Smooth muscle cell (in vitro differentiated cells): ENCODE measurements around the gene PRRX1. TPM values are rescaled to one million over a fixed set of nuclear protein-coding genes. Genes with fewer than 3 reads are reported as not detected.

Experiments used
- DNase-seq: peaks from one replicate; lab custom pipeline; 2025; ENCODE audit not compliant: unreplicated experiment; lab: John Stamatoyannopoulos, UW
- H2AFZ ChIP-seq: fragments of 200-600 bp; sonication (generic); 2 replicates; pipeline ENCODE4 v1.6.0; 2016; ENCODE audit warnings: antibody characterized with exemption, low read depth, mild to moderate bottlenecking
- H3F3A ChIP-seq: fragments of 200-600 bp; sonication (generic); 2 replicates; pipeline ENCODE4 v1.6.0; 2017; ENCODE audit warnings: antibody characterized with exemption, low read depth
- H3K27ac ChIP-seq: fragments of 200-600 bp; sonication (generic); 2 replicates; pipeline ENCODE4 v1.5.1; 2016; ENCODE audit warnings: low read depth, mild to moderate bottlenecking
- H3K27me3 ChIP-seq: fragments of 200-600 bp; sonication (generic); 2 replicates; pipeline ENCODE4 v1.6.1; 2016; ENCODE audit warnings: low read depth, mild to moderate bottlenecking
- H3K36me3 ChIP-seq: fragments of 200-600 bp; sonication (generic); 2 replicates; pipeline ENCODE4 v1.5.1; 2016; ENCODE audit warnings: low read depth
- H3K4me1 ChIP-seq: fragments of 200-600 bp; sonication (generic); 2 replicates; pipeline ENCODE4 v1.5.1; 2016; ENCODE audit warnings: low read depth
- H3K4me2 ChIP-seq: fragments of 200-600 bp; sonication (generic); 2 replicates; pipeline ENCODE4 v1.6.0; 2016; ENCODE audit warnings: mild to moderate bottlenecking
- H3K4me3 ChIP-seq: fragments of 200-600 bp; sonication (generic); 2 replicates; pipeline ENCODE4 v1.5.1; 2016; ENCODE audit warnings: mild to moderate bottlenecking
- H3K79me2 ChIP-seq: fragments of 200-600 bp; sonication (generic); 2 replicates; pipeline ENCODE4 v1.6.0; 2016; ENCODE audit warnings: low read depth, mild to moderate bottlenecking
- H3K9ac ChIP-seq: fragments of 200-600 bp; sonication (generic); 2 replicates; pipeline ENCODE4 v1.6.0; 2016; ENCODE audit warnings: low read depth
- H3K9me3 ChIP-seq: fragments of 200-600 bp; sonication (generic); replicated peaks from 2 replicates; pipeline ENCODE4 v1.5.1; 2016; ENCODE audit warnings: low read depth
- H4K20me1 ChIP-seq: fragments of 200-600 bp; sonication (generic); 2 replicates; pipeline ENCODE4 v1.6.0; 2016; ENCODE audit warnings: low read depth
- CTCF ChIP-seq: fragments of 200-600 bp; sonication (generic); IDR thresholded peaks from 2 replicates; pipeline ENCODE4 v1.5.1; 2017; ENCODE audit warnings: borderline replicate concordance, mild to moderate bottlenecking, antibody characterized with exemption; ENCODE audit not compliant: insufficient read depth, poor library complexity, severe bottlenecking
- WGBS: methylation state at CpG from one replicate; pipeline ENCODE4 v1.1.7; 2016; ENCODE audit warnings: low lambda C conversion rate; 5-methylcytosine and 5-hydroxymethylcytosine counted together
- polyA plus RNA-seq: library from polyadenylated mRNA; unstranded; fragments of >200 nt; fragmentation: Nextera tagmentation; extraction: Ambion mirVana; gene quantifications from 2 replicates; pipeline ENCODE4 v1.2.1, GENCODE V29; 2016
- total RNA-seq: library from RNA; depleted of rRNA; stranded (reverse); fragments of >200 nt; gene quantifications from 2 replicates; pipeline ENCODE4 v1.2.3, GENCODE V29; 2014

Gene PRRX1
- total and polyA plus RNA-seq, 2 experiments from 2014 or later, result 31.9 to 59.6 TPM

- 85% methylated on average over 2 of the region's 2 CpGs for WGBS
Observed at GRCh38 chr1:170672316-170672715, 8.4 kb downstream of the PRRX1 start.

GRCh38 chr1:170674239-170674638 is 10.3 kb downstream of the PRRX1 start:
- peak overlapping the region; percentile 47 for H3K27ac ChIP-seq
- peak overlapping the region; percentile 54 for H3K4me2 ChIP-seq
- H3K9ac ChIP-seq, result no peak overlapping the region

More at GRCh38 chr1:170672316-170672715, 8.4 kb downstream of the PRRX1 start:
- TF ChIP-seq CTCF, result no peak
- Histone ChIP-seq H3K4me3 (no peak overlapping the region), H3F3A (no peaks in the 10 kb centered on the region), H2AFZ (no peak overlapping the region), H3K27ac (no peak overlapping the region), H3K79me2 (peaks cover 96% of the 10 kb centered on the region), H3K27me3 (peaks cover 39% of the 10 kb centered on the region), H3K36me3 (no peaks in the 10 kb centered on the region), H3K9ac (no peak overlapping the region), H3K4me1 (peaks cover 21% of the 10 kb centered on the region), H3K4me2 (no peak overlapping the region), H4K20me1 (peaks cover 16% of the 10 kb centered on the region), H3K9me3 (no peaks in the 10 kb centered on the region)
- no peak for DNase-seq

GRCh38 chr1:170674986-170675385 is 11.1 kb downstream of the PRRX1 start:
- Histone ChIP-seq H3K9me3 (no peaks in the 10 kb centered on the region), H3K9ac (no peak overlapping the region), H2AFZ (no peak overlapping the region), H3F3A (no peaks in the 10 kb centered on the region), H3K36me3 (no peaks in the 10 kb centered on the region), H3K4me1 (peaks cover 3% of the 10 kb centered on the region), H3K27ac (peak overlapping the region; percentile 47), H3K27me3 (peaks cover 15% of the 10 kb centered on the region), H3K4me2 (peak overlapping the region; percentile 54), H4K20me1 (peaks cover 23% of the 10 kb centered on the region), H3K4me3 (no peak overlapping the region), H3K79me2 (peaks cover 95% of the 10 kb centered on the region)
- DNase-seq, result no peak
- WGBS, result 66% methylated on average over 1 of the region's 1 CpG
- no peak for TF ChIP-seq CTCF

More at GRCh38 chr1:170674239-170674638, 10.3 kb downstream of the PRRX1 start:
- Histone ChIP-seq H3F3A (no peaks in the 10 kb centered on the region), H3K4me1 (peaks cover 3% of the 10 kb centered on the region), H3K36me3 (no peaks in the 10 kb centered on the region), H3K9me3 (no peaks in the 10 kb centered on the region), H3K4me3 (no peak overlapping the region), H2AFZ (no peak overlapping the region), H3K27me3 (peaks cover 21% of the 10 kb centered on the region), H4K20me1 (peaks cover 23% of the 10 kb centered on the region), H3K79me2 (peaks cover 95% of the 10 kb centered on the region)
- 74% methylated on average over 3 of the region's 3 CpGs for WGBS
- DNase-seq, result no peak
- TF ChIP-seq CTCF, result no peak

- Histone ChIP-seq H4K20me1 (peaks cover 23% of the 10 kb centered on the region), H3K9me3 (no peaks in the 10 kb centered on the region), H3K27ac (peak overlapping the region; percentile 47), H3F3A (no peaks in the 10 kb centered on the region), H3K9ac (no peak overlapping the region), H3K4me3 (no peak overlapping the region), H3K4me1 (peaks cover 3% of the 10 kb centered on the region), H3K36me3 (no peaks in the 10 kb centered on the region), H2AFZ (no peak overlapping the region), H3K4me2 (peak overlapping the region; percentile 54), H3K79me2 (peaks cover 95% of the 10 kb centered on the region), H3K27me3 (peaks cover 6% of the 10 kb centered on the region)
- DNase-seq, result no peak
- no peak for TF ChIP-seq CTCF
Observed at GRCh38 chr1:170675865-170676264, 11.9 kb downstream of the PRRX1 start.
